ENCODE data around the gene FANCD2OS. TPM values are rescaled to one million over a fixed set of nuclear protein-coding genes. Genes with fewer than 3 reads are reported as not detected.

FANCD2OS gene
- total RNA-seq, result not detected
- not detected for total RNA-seq (2013)

GRCh38 chr3:10108091-10108490, at the start of gene FANCD2OS:
Gene FANCD2OS (minus strand): TSS chr3:10108255. CDS start chr3:10104774, 3,481 bp downstream.
- Histone ChIP-seq H3K4me1 (ENCODE audit: control insufficient read depth, insufficient read depth, low read length) (no peaks in the 10 kb centered on the region), H3K9me3 (ENCODE audit: control insufficient read depth, insufficient read depth, low read length) (no peaks in the 10 kb centered on the region), H3K4me3 (ENCODE audit: low read length) (no peak within 1 kb of the TSS), H3K36me3 (ENCODE audit: control insufficient read depth, insufficient read depth, low read length) (no peaks in the 10 kb centered on the region), H3K27ac (ENCODE audit: low read length) (no peak within 1 kb of the TSS), H3K27me3 (ENCODE audit: control insufficient read depth, insufficient read depth, low read length) (no peaks in the 10 kb centered on the region)
- Mint-ChIP-seq H3K27ac (no peak within 1 kb of the TSS), H3K9me3 (no peaks in the 10 kb centered on the region), H3K4me1 (no peaks in the 10 kb centered on the region), H3K27me3 (ENCODE audit: low read depth in 2 of 2) (no peaks in the 10 kb centered on the region), H3K4me3 (no peak within 1 kb of the TSS), H3K36me3 (no peaks in the 10 kb centered on the region)
- WGBS (ENCODE audit: insufficient coverage), result 92% methylated on average over 28 of the region's 28 CpGs
- DNase-seq (no peak), ATAC-seq (no peak)
- intact Hi-C loops (cut with micrococcal nuclease), result no loop called here
- no peak for TF ChIP-seq CTCF (IDR thresholded peaks at IDR 0.05)

GRCh38 chr3:10157031-10157430, 49.0 kb upstream of the FANCD2OS start:
- intact Hi-C loops (cut with micrococcal nuclease), result no loop called here
- Histone ChIP-seq H3K36me3 (ENCODE audit: control insufficient read depth, insufficient read depth, low read length) (peaks cover 24% of the 10 kb centered on the region), H3K27ac (ENCODE audit: low read length) (no peak overlapping the region), H3K4me1 (ENCODE audit: control insufficient read depth, insufficient read depth, low read length) (no peaks in the 10 kb centered on the region), H3K27me3 (ENCODE audit: control insufficient read depth, insufficient read depth, low read length) (no peaks in the 10 kb centered on the region), H3K4me3 (ENCODE audit: low read length) (no peak overlapping the region), H3K9me3 (ENCODE audit: control insufficient read depth, insufficient read depth, low read length) (no peaks in the 10 kb centered on the region)
- ATAC-seq, result no peak
- Mint-ChIP-seq H3K4me1 (no peaks in the 10 kb centered on the region), H3K36me3 (no peaks in the 10 kb centered on the region), H3K27me3 (ENCODE audit: low read depth in 2 of 2) (no peaks in the 10 kb centered on the region), H3K27ac (no peak overlapping the region), H3K9me3 (no peaks in the 10 kb centered on the region), H3K4me3 (no peak overlapping the region)
- TF ChIP-seq CTCF (IDR thresholded peaks at IDR 0.05), result no peak
- no peak for DNase-seq
- 100% methylated on average over 4 of the region's 4 CpGs for WGBS (ENCODE audit: insufficient coverage)

GRCh38 chr3:10155658-10156057, 47.6 kb upstream of the FANCD2OS start:
- Mint-ChIP-seq H3K9me3 (no peaks in the 10 kb centered on the region), H3K36me3 (peaks cover 9% of the 10 kb centered on the region), H3K27me3 (ENCODE audit: low read depth in 2 of 2) (no peaks in the 10 kb centered on the region), H3K4me3 (no peak overlapping the region), H3K27ac (peak overlapping the region in 1 of 2 donors; percentile 29), H3K4me1 (no peaks in the 10 kb centered on the region)
- intact Hi-C loops (cut with micrococcal nuclease), result no loop called here
- TF ChIP-seq CTCF (IDR thresholded peaks at IDR 0.05), result no peak
- no peak for ATAC-seq
- Histone ChIP-seq H3K27me3 (ENCODE audit: control insufficient read depth, insufficient read depth, low read length) (no peaks in the 10 kb centered on the region), H3K4me1 (ENCODE audit: control insufficient read depth, insufficient read depth, low read length) (no peaks in the 10 kb centered on the region), H3K36me3 (ENCODE audit: control insufficient read depth, insufficient read depth, low read length) (peaks cover 32% of the 10 kb centered on the region), H3K27ac (ENCODE audit: low read length) (no peak overlapping the region), H3K4me3 (ENCODE audit: low read length) (no peak overlapping the region), H3K9me3 (ENCODE audit: control insufficient read depth, insufficient read depth, low read length) (no peaks in the 10 kb centered on the region)
- no peak for DNase-seq
- WGBS (ENCODE audit: insufficient coverage), result 100% methylated on average over 4 of the region's 4 CpGs

- Mint-ChIP-seq H3K36me3 (peaks cover 10% of the 10 kb centered on the region), H3K27ac (peak overlapping the region; percentile 11 to 29), H3K4me1 (peaks cover under 1% of the 10 kb centered on the region in 2 donors), H3K4me3 (no peak overlapping the region), H3K9me3 (no peaks in the 10 kb centered on the region), H3K27me3 (ENCODE audit: low read depth in 2 of 2) (no peaks in the 10 kb centered on the region)
- H3K4me1 ChIP-seq (ENCODE audit: control insufficient read depth, insufficient read depth, low read length), result no peaks in the 10 kb centered on the region
- TF ChIP-seq CTCF (IDR thresholded peaks at IDR 0.05), result no peak
- H3K36me3 ChIP-seq (ENCODE audit: control insufficient read depth, insufficient read depth, low read length), result peaks cover 38% of the 10 kb centered on the region
- H3K27me3 ChIP-seq (ENCODE audit: control insufficient read depth, insufficient read depth, low read length), result no peaks in the 10 kb centered on the region
- intact Hi-C loops (cut with micrococcal nuclease), result no loop called here
- DNase-seq (no peak), ATAC-seq (no peak)
- no peak overlapping the region for H3K4me3 ChIP-seq (ENCODE audit: low read length)
- H3K27ac ChIP-seq (ENCODE audit: low read length), result no peak overlapping the region
- no peaks in the 10 kb centered on the region for H3K9me3 ChIP-seq (ENCODE audit: control insufficient read depth, insufficient read depth, low read length)
- WGBS (ENCODE audit: insufficient coverage), result 98% methylated on average over 4 of the region's 4 CpGs
Observed at GRCh38 chr3:10155123-10155472, 47.0 kb upstream of the FANCD2OS start.

Data from natural killer cell (primary cell).